K562 (cell line): ENCODE measurements around the gene ZNF615. TPM values are rescaled to one million over a fixed set of nuclear protein-coding genes. Genes with fewer than 3 reads are reported as not detected.

Experiments used
- ATF1 ChIP-seq, 2 experiments: fragments of 450-650 bp in 1 of 2; IDR thresholded peaks; 2 replicates each; pipeline ENCODE4 v1.6.1; 2016; ENCODE audit warnings: missing compliant biosample characterization in 1 of 2, missing genetic modification characterization in 1 of 2
- BACH1 ChIP-seq: fragments of 200-800 bp; sonication (Bioruptor generic); IDR thresholded peaks from 2 replicates; pipeline ENCODE4 v1.6.1; 2016; ENCODE audit warnings: missing genetic modification characterization, missing compliant biosample characterization
- CBX8 ChIP-seq: fragments of 200-600 bp; sonication (generic); IDR thresholded peaks from 2 replicates; pipeline ENCODE4 v1.6.1; 2012; ENCODE audit warnings: borderline replicate concordance, mixed run types, low read depth, mild to moderate bottlenecking, moderate library complexity, mixed read lengths, low read length, control low read depth, inconsistent platforms; ENCODE audit not compliant: poor library complexity, severe bottlenecking; ENCODE audit errors: extremely low read depth
- FOSL1 ChIP-seq: fragments of 200-800 bp; sonication (Bioruptor generic); conservative IDR thresholded peaks from 2 replicates; pipeline ENCODE4 v1.6.1; 2016; ENCODE audit warnings: missing genetic modification characterization, missing compliant biosample characterization
- KLF16 ChIP-seq: IDR thresholded peaks from 2 replicates; pipeline ENCODE4 v1.6.1; 2016; ENCODE audit warnings: antibody characterized with exemption
- NFRKB ChIP-seq: fragments of 450-650 bp; IDR thresholded peaks from 2 replicates; pipeline ENCODE4 v1.6.1; 2016; ENCODE audit warnings: low read depth
- RB1 ChIP-seq: fragments of 450-650 bp; IDR thresholded peaks from 2 replicates; pipeline ENCODE4 v1.6.1; 2017; ENCODE audit warnings: low read depth, mild to moderate bottlenecking
- TAF1 ChIP-seq: IDR thresholded peaks from 2 replicates; pipeline ENCODE4 v1.6.1; 2011; ENCODE audit warnings: mild to moderate bottlenecking, low read length, moderate library complexity; ENCODE audit not compliant: insufficient read depth, control insufficient read depth, severe bottlenecking; ENCODE audit errors: extremely low read depth
- ZNF121 ChIP-seq: sonication (generic); formaldehyde crosslinking; conservative IDR thresholded peaks from 2 replicates; pipeline ENCODE4 v1.8.0; 2022; ENCODE audit warnings: missing genetic modification reagents
- polyA plus RNA-seq, 8 experiments: library from polyadenylated mRNA; depleted of rRNA in 4 of 8; stranded (reverse) in 5 of 8; unstranded in 3 of 8; fragments of >200 nt; fragmentation: Nextera tagmentation in 2 of 8; fragmentation: Illumina TruSeq in 1 of 8; extraction: Ambion mirVana in 2 of 8; extraction: Trizol in 1 of 8; gene quantifications; 2 replicates each; pipeline versions ENCODE4 v1.2.1 to v1.2.3, GENCODE V29; 2011 to 2014; ENCODE audit warnings: inconsistent platforms in 1 of 8, missing spikeins in 1 of 8
- total RNA-seq, 7 experiments: library from RNA; depleted of rRNA in 6 of 7; stranded (reverse); fragments of >200 nt in 6 of 7; fragmentation: Illumina TruSeq in 2 of 7; extraction: Trizol in 2 of 7; gene quantifications; 2 replicates each; pipeline versions ENCODE4 v1.2.1 to v1.2.3, GENCODE V29; 2011 to 2021; ENCODE audit warnings: low replicate concordance in 1 of 7
- TF ChIP-seq, protein P1 (sequence below), 2 experiments: IDR thresholded peaks in 1 of 2; conservative IDR thresholded peaks in 1 of 2; 2 replicates each; pipeline ENCODE4 v1.6.1; 2016; ENCODE audit warnings: low read depth in 2 of 2, mild to moderate bottlenecking in 1 of 2, missing compliant biosample characterization in 1 of 2, missing genetic modification characterization in 1 of 2, moderate library complexity in 1 of 2
- TF ChIP-seq, protein P2 (sequence below): fragments of 200-800 bp; sonication (Bioruptor generic); IDR thresholded peaks from 2 replicates; pipeline ENCODE4 v1.6.1; 2017; ENCODE audit warnings: missing genetic modification characterization, missing compliant biosample characterization
- TF ChIP-seq, protein P3 (sequence below): sonication (generic); formaldehyde crosslinking; IDR thresholded peaks from 2 replicates; pipeline ENCODE4 v1.8.0; 2022; ENCODE audit warnings: missing genetic modification reagents, mild to moderate bottlenecking, borderline replicate concordance
- TF ChIP-seq, protein P4 (sequence below): fragments of 450-650 bp; IDR thresholded peaks from 2 replicates; pipeline ENCODE4 v1.6.1; 2018; ENCODE audit warnings: mild to moderate bottlenecking, low read depth; ENCODE audit not compliant: partially characterized antibody

Gene ZNF615
- total and polyA plus RNA-seq, 9 of the 15 experiments (the other 6 are each of a cell fraction or from before 2014, with no cell fraction given), result 1.2 to 4.4 (median 2.7) TPM

DNA sequence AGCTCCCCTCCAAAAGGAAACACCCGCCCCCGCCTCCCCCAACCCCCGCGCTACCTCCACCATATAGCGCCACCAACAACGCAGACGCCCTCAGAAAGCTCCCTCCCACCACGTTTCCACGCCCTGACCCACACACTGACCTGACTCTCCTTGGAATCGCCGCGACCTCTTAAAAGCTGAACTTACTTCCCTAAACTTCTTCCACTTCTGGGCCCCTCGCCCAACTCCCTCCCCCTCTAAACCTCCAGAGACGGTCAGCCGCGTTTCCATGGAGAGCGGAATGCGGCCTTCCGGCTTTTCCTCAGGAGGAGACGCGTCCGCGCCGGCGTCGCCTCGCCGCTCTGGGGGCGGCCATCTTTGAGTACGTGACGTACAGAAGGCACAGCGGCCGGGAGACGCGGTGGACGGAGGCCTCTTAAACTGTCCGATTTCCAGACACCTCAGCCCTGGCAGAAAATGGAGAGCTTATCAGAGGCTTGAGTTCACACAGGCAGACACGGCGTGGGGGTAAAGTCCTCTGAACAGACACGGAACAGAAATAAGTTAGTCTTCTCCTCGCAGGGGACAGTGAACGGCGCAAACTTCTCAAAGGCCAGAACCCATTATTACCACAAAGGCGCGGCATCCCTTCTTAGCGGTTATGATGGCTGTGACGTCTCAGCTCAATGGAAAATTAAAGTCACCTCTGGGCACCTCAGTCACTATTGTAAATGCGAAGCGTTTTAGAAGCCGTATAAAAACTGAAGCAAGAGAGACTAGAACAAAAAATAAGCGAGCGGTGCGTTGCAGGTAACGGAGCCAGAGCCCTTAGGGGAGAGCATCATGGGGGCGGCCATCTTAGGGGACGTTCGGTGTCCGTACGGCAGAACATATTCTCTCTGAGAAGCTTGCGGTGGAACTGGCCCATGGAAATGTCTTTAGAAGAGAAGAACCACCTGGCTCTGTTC lies 40.8 kb upstream of the ZNF615 start, which contains the start of gene ZNF432 (continued):
- TF ChIP-seq, protein P1, sequence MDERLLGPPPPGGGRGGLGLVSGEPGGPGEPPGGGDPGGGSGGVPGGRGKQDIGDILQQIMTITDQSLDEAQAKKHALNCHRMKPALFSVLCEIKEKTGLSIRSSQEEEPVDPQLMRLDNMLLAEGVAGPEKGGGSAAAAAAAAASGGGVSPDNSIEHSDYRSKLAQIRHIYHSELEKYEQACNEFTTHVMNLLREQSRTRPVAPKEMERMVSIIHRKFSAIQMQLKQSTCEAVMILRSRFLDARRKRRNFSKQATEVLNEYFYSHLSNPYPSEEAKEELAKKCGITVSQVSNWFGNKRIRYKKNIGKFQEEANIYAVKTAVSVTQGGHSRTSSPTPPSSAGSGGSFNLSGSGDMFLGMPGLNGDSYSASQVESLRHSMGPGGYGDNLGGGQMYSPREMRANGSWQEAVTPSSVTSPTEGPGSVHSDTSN (CRISPR knock-in tag; IDR thresholded peaks at IDR 0.05; ENCODE audit: low read depth), result no peak
- TF ChIP-seq, protein P1 (tag; conservative IDR thresholded peaks at IDR 0.05; ENCODE audit: low read depth), result no peak
- TF ChIP-seq FOSL1 (tag) (peak; percentile 46), BACH1 (peak; percentile 80; the same call in 1 of the 2 replicates), TAF1 (peak; percentile 74), KLF16 (no peak), ZNF121 (CRISPR knock-in tag) (no peak), NFRKB (peak; percentile 83; the same call in 1 of the 2 replicates), CBX8 (no peak), ATF1 (CRISPR knock-in tag; IDR thresholded peaks at IDR 0.05) (peak; percentile 49; the same call in 1 of the 2 replicates), ATF1 (tag; IDR thresholded peaks at IDR 0.05) (peak; percentile 93), RB1 (no peak)
- TF ChIP-seq, protein P2, sequence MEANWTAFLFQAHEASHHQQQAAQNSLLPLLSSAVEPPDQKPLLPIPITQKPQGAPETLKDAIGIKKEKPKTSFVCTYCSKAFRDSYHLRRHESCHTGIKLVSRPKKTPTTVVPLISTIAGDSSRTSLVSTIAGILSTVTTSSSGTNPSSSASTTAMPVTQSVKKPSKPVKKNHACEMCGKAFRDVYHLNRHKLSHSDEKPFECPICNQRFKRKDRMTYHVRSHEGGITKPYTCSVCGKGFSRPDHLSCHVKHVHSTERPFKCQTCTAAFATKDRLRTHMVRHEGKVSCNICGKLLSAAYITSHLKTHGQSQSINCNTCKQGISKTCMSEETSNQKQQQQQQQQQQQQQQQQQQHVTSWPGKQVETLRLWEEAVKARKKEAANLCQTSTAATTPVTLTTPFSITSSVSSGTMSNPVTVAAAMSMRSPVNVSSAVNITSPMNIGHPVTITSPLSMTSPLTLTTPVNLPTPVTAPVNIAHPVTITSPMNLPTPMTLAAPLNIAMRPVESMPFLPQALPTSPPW (CRISPR knock-in tag), result peak; percentile 86
- TF ChIP-seq, protein P3, sequence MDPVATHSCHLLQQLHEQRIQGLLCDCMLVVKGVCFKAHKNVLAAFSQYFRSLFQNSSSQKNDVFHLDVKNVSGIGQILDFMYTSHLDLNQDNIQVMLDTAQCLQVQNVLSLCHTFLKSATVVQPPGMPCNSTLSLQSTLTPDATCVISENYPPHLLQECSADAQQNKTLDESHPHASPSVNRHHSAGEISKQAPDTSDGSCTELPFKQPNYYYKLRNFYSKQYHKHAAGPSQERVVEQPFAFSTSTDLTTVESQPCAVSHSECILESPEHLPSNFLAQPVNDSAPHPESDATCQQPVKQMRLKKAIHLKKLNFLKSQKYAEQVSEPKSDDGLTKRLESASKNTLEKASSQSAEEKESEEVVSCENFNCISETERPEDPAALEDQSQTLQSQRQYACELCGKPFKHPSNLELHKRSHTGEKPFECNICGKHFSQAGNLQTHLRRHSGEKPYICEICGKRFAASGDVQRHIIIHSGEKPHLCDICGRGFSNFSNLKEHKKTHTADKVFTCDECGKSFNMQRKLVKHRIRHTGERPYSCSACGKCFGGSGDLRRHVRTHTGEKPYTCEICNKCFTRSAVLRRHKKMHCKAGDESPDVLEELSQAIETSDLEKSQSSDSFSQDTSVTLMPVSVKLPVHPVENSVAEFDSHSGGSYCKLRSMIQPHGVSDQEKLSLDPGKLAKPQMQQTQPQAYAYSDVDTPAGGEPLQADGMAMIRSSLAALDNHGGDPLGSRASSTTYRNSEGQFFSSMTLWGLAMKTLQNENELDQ (CRISPR knock-in tag), result no peak
- TF ChIP-seq, protein P4, sequence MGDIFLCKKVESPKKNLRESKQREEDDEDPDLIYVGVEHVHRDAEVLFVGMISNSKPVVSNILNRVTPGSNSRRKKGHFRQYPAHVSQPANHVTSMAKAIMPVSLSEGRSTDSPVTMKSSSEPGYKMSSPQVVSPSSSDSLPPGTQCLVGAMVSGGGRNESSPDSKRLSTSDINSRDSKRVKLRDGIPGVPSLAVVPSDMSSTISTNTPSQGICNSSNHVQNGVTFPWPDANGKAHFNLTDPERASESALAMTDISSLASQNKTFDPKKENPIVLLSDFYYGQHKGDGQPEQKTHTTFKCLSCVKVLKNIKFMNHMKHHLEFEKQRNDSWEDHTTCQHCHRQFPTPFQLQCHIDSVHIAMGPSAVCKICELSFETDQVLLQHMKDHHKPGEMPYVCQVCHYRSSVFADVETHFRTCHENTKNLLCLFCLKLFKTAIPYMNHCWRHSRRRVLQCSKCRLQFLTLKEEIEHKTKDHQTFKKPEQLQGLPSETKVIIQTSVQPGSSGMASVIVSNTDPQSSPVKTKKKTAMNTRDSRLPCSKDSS, result no peak
